Measurements from ENCODE around the gene MAD2L1BP. TPM values are rescaled to one million over a fixed set of nuclear protein-coding genes. Genes with fewer than 3 reads are reported as not detected.

The MAD2L1BP gene
- total and polyA plus RNA-seq, 2 of the 13 experiments (the other 11 are each of a cell fraction or from before 2014, with no cell fraction given) = 54.2 to 55.5 TPM

GRCh38 chr6:43668151-43669028 is 32.8 kb downstream of the MAD2L1BP start (continued):
- TF ChIP-seq HINFP (CRISPR knock-in tag; IDR thresholded peaks at IDR 0.05; ENCODE audit: low read depth) (peak; percentile 85; the same call in 1 of the 2 replicates), ZNF614 (CRISPR knock-in tag; IDR thresholded peaks at IDR 0.05; ENCODE audit: borderline replicate concordance) (peak; percentile 28; the same call in 1 of the 2 replicates), NBN (conservative IDR thresholded peaks at IDR 0.05) (no peak), PREB (CRISPR knock-in tag; IDR thresholded peaks at IDR 0.05) (no peak), ZNF784 (CRISPR knock-in tag; IDR thresholded peaks at IDR 0.05; ENCODE audit: borderline replicate concordance) (0 out of 2 replicates have a peak, but pooled peaks have one; percentile 49), AKAP8 (CRISPR knock-in tag; IDR thresholded peaks at IDR 0.05) (peak; percentile 99), TRAFD1 (CRISPR knock-in tag; IDR thresholded peaks at IDR 0.05; ENCODE audit: borderline replicate concordance) (peak; percentile 97; the same call in 1 of the 2 replicates), ATF5 (CRISPR knock-in tag; IDR thresholded peaks at IDR 0.05; ENCODE audit: low read depth) (no peak), PBX2 (CRISPR knock-in tag; IDR thresholded peaks at IDR 0.05) (no peak), ZSCAN25 (CRISPR knock-in tag; IDR thresholded peaks at IDR 0.05) (peak; percentile 69), ELF4 (CRISPR knock-in tag; IDR thresholded peaks at IDR 0.05; ENCODE audit: borderline replicate concordance) (no peak), TEAD3 (CRISPR knock-in tag; optimal IDR thresholded peaks at IDR 0.05; ENCODE audit: borderline replicate concordance) (peak; percentile 95), GFI1 (CRISPR knock-in tag; IDR thresholded peaks at IDR 0.05; ENCODE audit: borderline replicate concordance) (peak; percentile 19; the same call in 1 of the 2 replicates), CEBPZ (IDR thresholded peaks at IDR 0.05; ENCODE audit: low read length) (no peak), NR1H2 (CRISPR knock-in tag; IDR thresholded peaks at IDR 0.05; ENCODE audit: borderline replicate concordance, low read depth) (0 out of 2 replicates have a peak, but pooled peaks have one; percentile 21)
